Duodenal mucosa (tissue), 2 donors: ENCODE measurements around the gene WHRN.

Source experiments
- H3K27ac ChIP-seq: one replicate; pipeline ENCODE4 v1.7.0; 2013; ENCODE audit warnings: low read depth, low read length
- H3K27me3 ChIP-seq, 2 donors: one replicate each; pipeline ENCODE4 v1.7.0; 2013; ENCODE audit warnings: low read length in 2 of 2, control low read depth in 1 of 2; ENCODE audit not compliant: insufficient read depth in 2 of 2, control insufficient read depth in 1 of 2
- H3K36me3 ChIP-seq, 2 donors: one replicate each; pipeline ENCODE4 v1.7.0; 2013; ENCODE audit warnings: low read length in 2 of 2, control low read depth in 1 of 2; ENCODE audit not compliant: insufficient read depth in 2 of 2, control insufficient read depth in 1 of 2
- H3K4me1 ChIP-seq, 2 donors: one replicate each; pipeline ENCODE4 v1.7.0; 2013; ENCODE audit warnings: low read length in 2 of 2, control low read depth in 1 of 2; ENCODE audit not compliant: insufficient read depth in 2 of 2, control insufficient read depth in 1 of 2
- H3K4me3 ChIP-seq, 2 donors: one replicate each; pipeline ENCODE4 v1.7.0; 2013; ENCODE audit warnings: low read length in 2 of 2, low read depth in 1 of 2
- H3K9ac ChIP-seq, 2 donors: one replicate each; pipeline ENCODE4 v1.7.0; 2013; ENCODE audit warnings: low read length in 2 of 2, low read depth in 1 of 2
- H3K9me3 ChIP-seq, 2 donors: one replicate each; pipeline ENCODE4 v1.7.0; 2013; ENCODE audit warnings: low read length in 2 of 2, control low read depth in 1 of 2; ENCODE audit not compliant: control insufficient read depth in 1 of 2

WHRN gene

GRCh38 chr9:114375386-114376175 lies 129.7 kb downstream of the WHRN start:
- peaks cover 40 to 74% of the 10 kb centered on the region in 2 donors for H3K36me3 ChIP-seq
- H3K27ac ChIP-seq: no peak overlapping the region
- peaks cover 25 to 42% of the 10 kb centered on the region in 2 donors for H3K4me1 ChIP-seq

DNA sequence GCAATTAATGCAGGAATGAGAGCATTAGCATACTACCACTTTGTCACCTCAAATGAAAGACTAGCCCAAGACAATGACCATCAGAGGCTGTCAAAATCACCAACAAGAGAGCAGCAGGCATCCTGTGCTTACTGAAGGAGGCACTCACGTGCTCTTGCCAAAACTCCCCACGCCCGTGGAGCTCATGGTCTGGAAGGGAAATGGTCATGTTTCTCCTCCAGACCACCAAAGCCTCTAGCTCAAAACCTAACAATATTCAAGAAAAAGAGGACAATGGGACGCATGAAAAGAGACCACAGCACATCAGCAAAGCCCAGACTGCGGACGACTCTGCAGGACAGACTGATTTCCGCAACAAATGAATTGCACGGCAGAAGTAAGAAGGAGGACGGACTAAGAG lies 130.3 kb downstream of the WHRN start:
- Histone ChIP-seq H3K36me3 (peaks cover 40 to 68% of the 10 kb centered on the region in 2 donors), H3K4me1 (peaks cover 25 to 42% of the 10 kb centered on the region in 2 donors), H3K9ac (no peak overlapping the region), H3K27ac (no peak overlapping the region), H3K4me3 (no peak overlapping the region), H3K9me3 (no peaks in the 10 kb centered on the region), H3K27me3 (no peaks in the 10 kb centered on the region)

More at GRCh38 chr9:114375386-114376175, 129.7 kb downstream of the WHRN start:
- H3K4me3 ChIP-seq: no peak overlapping the region
- no peaks in the 10 kb centered on the region for H3K9me3 ChIP-seq
- no peaks in the 10 kb centered on the region for H3K27me3 ChIP-seq
- H3K9ac ChIP-seq: no peak overlapping the region

DNA sequence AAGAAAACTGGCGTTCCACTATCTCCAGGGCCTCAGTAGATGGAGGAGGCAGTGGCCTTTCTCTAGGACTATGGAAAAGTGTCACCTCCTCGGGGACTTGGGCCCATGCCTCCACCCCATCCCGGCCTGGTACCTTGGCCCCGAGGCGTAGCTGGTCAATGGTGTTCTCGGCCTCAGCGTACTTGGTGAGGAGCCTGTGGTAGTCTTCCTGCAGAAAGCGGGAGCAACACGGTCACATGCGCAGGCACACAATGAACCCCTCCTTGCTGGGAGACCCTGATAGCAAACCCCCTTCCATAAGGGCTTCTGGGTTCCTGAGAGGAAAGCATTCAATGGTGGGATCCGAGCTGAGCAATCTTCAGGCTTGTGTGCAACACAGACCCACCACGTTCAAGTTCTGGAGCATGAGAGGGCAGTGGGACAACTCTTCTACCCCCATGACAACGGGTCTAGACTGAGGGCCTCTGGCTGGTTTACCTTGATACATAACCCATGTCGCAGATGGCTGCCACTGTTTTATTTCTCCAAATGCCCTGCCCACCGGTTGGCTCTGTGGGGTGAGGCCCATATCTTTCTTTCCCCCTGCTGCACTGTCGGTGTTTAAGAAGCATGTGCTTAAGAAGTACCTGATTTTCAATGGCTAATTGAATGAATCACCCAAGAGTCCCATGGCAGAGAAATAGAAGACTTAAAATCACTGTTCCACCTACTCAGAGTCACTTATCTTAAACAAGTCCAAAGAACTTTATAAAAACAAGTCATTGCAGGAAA lies 131.1 kb downstream of the WHRN start:
- no peak overlapping the region for H3K27ac ChIP-seq
- no peaks in the 10 kb centered on the region for H3K9me3 ChIP-seq
- H3K4me3 ChIP-seq: no peak overlapping the region
- no peak overlapping the region for H3K9ac ChIP-seq
- H3K4me1 ChIP-seq: peaks cover 25 to 44% of the 10 kb centered on the region in 2 donors
- no peaks in the 10 kb centered on the region for H3K27me3 ChIP-seq
- peaks cover 34 to 68% of the 10 kb centered on the region in 2 donors for H3K36me3 ChIP-seq

- no peaks in the 10 kb centered on the region for H3K27me3 ChIP-seq
- peaks cover 37 to 67% of the 10 kb centered on the region in 2 donors for H3K36me3 ChIP-seq
- H3K4me3 ChIP-seq: no peak overlapping the region
- H3K27ac ChIP-seq: peak overlapping the region; percentile 35
- no peaks in the 10 kb centered on the region for H3K9me3 ChIP-seq
- H3K4me1 ChIP-seq: peaks cover 26 to 38% of the 10 kb centered on the region in 2 donors
- no peak overlapping the region for H3K9ac ChIP-seq
Observed at GRCh38 chr9:114372921-114373448, 132.3 kb downstream of the WHRN start.

DNA sequence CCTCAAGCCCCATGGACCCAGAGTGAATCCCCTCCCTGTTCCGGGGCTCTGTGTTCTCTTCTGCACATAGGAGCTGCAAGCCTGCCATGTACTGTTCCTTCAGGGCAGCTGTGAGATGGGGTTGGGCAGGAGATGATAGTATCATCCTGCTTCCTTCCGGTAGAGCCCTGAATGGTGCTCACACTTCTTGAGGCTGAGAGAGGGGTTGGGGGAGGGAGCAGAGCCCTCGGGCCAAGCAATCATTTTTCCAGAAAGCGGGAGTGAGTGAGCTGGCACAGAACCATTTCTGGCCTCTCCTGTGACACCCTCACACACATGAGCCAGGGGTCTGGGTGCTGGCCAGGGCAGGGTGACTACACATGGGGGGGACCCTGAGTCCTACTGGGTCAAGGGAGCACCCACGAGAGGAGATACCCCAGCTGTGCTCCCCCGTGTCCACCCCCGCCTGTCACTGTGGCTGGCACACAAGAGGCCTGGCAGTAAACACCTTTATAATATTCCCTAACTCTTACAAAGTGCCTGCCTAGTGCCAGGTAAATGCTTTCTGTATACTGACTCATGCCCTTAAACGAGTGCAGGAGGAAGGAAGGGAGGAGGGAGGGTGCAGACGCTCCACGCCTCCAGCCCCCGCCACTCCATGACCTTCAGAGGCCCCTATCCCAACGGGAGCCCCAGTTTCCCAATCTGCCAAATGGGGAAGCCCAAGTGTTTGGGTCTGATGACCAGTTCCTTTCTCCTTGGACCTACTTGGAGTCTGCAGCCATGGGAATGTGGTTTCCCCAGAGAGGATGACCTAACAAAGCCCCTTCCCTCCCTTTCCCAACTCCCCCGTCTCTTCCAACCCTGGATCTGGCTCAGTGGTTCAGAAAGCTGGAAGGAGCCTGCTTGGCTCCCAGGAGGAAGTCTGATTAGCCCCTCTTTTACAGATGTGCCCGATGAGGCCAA lies 133.0 kb downstream of the WHRN start:
- H3K9ac ChIP-seq: peak overlapping the region in 1 of 2 donors; percentile 37
- no peak overlapping the region for H3K4me3 ChIP-seq
- peaks cover 33 to 43% of the 10 kb centered on the region in 2 donors for H3K4me1 ChIP-seq
- no peaks in the 10 kb centered on the region for H3K27me3 ChIP-seq
- no peaks in the 10 kb centered on the region for H3K9me3 ChIP-seq
- peaks cover 37 to 67% of the 10 kb centered on the region in 2 donors for H3K36me3 ChIP-seq
- H3K27ac ChIP-seq: peak overlapping the region; percentile 61

DNA sequence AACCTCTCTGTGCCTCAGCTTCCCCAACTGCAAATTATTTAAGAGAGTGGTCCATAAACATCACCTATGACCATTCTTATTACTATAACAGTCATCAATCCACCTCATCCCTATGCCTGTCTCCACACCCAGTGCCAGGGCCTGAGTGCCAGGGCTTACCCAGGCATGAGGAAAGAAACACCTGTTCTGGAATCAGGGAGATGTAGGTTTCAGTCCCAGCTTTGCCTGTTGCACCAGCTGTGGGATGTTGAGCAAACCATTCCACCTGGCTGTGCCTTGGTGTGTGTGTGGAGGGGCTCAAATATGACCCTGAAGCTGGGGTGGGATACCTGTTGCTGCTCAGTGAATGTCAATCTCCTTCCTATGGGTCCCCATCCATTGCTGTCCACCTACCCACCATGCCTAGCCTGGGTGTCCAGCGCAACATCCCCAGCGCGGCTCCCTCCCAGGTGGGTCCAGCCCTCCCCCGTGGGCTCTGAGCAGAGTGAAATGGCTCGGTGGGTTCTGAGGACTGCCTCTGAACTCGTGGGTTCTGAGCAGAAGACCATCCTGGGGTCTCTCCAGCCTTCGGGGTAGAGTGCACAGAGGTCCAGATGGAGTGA lies 133.8 kb downstream of the WHRN start:
- Histone ChIP-seq H3K27ac (no peak overlapping the region), H3K36me3 (peaks cover 31 to 63% of the 10 kb centered on the region in 2 donors), H3K27me3 (no peaks in the 10 kb centered on the region), H3K9me3 (no peaks in the 10 kb centered on the region), H3K9ac (peak overlapping the region in 1 of 2 donors; percentile 7), H3K4me3 (no peak overlapping the region), H3K4me1 (peaks cover 36 to 46% of the 10 kb centered on the region in 2 donors)

GRCh38 chr9:114370968-114371320 lies 134.3 kb downstream of the WHRN start:
- no peak overlapping the region for H3K27ac ChIP-seq
- H3K9ac ChIP-seq: no peak overlapping the region
- no peak overlapping the region for H3K4me3 ChIP-seq
- no peaks in the 10 kb centered on the region for H3K9me3 ChIP-seq
- peaks cover 36 to 46% of the 10 kb centered on the region in 2 donors for H3K4me1 ChIP-seq
- peaks cover 31 to 60% of the 10 kb centered on the region in 2 donors for H3K36me3 ChIP-seq
- H3K27me3 ChIP-seq: no peaks in the 10 kb centered on the region

GRCh38 chr9:114370251-114370967 lies 134.9 kb downstream of the WHRN start:
- no peaks in the 10 kb centered on the region for H3K9me3 ChIP-seq
- H3K9ac ChIP-seq: no peak overlapping the region
- H3K4me1 ChIP-seq: peaks cover 36 to 50% of the 10 kb centered on the region in 2 donors
- H3K27me3 ChIP-seq: no peaks in the 10 kb centered on the region
- H3K27ac ChIP-seq: no peak overlapping the region
- no peak overlapping the region for H3K4me3 ChIP-seq
- H3K36me3 ChIP-seq: peaks cover 31 to 64% of the 10 kb centered on the region in 2 donors
